H1 (cell line): Measurements from ENCODE around the gene COL1A1. TPM values are rescaled to one million over a fixed set of nuclear protein-coding genes. Genes with fewer than 3 reads are reported as not detected.

Experiments
- CTCF ChIA-PET: fragments of 300-600 bp; sonication (Branson Sonifier 250); formaldehyde crosslinking; loops from one replicate; lab custom pipeline; 2021; ENCODE audit not compliant: partially characterized antibody; lab: Charles Lee
- POLR2A ChIA-PET: fragments of 300-600 bp; sonication (Branson Sonifier 250); formaldehyde crosslinking; loops from one replicate; lab custom pipeline; 2021; ENCODE audit warnings: inconsistent platforms; ENCODE audit not compliant: partially characterized antibody; lab: Charles Lee
- DNase-seq, 2 experiments: peaks; one replicate each; pipeline versions ENCODE4 v3.0.0 to v3.0.0-alpha.2; 2010 to 2022; ENCODE audit warnings: low spot score in 2 of 2, low read depth in 1 of 2, mixed read lengths in 1 of 2
- FAIRE-seq: peaks from 2 replicates; lab custom pipeline; 2011; peaks lifted over from hg19 to GRCh38; lab: Jason Lieb, UNC
- H2AFZ ChIP-seq: 2 replicates; pipeline ENCODE4 v1.8.1; 2012; ENCODE audit warnings: low read length, inconsistent platforms
- H2AK5ac ChIP-seq: 2 replicates; pipeline ENCODE4 v1.6.1; 2013; ENCODE audit warnings: low read depth, low read length
- H2BK120ac ChIP-seq: replicated peaks from 2 replicates; pipeline ENCODE3; 2013; ENCODE audit warnings: low read depth, low read length, inconsistent platforms
- H2BK12ac ChIP-seq: 2 replicates; pipeline ENCODE4 v1.6.1; 2013; ENCODE audit warnings: low read depth, low read length
- H2BK15ac ChIP-seq: 2 replicates; pipeline ENCODE4 v1.6.1; 2013; ENCODE audit warnings: low read length
- H2BK20ac ChIP-seq: 2 replicates; pipeline ENCODE4 v1.6.1; 2013; ENCODE audit warnings: low read length
- H2BK5ac ChIP-seq: 2 replicates; pipeline ENCODE4 v1.6.1; 2013; ENCODE audit warnings: low read depth, low read length
- H3K14ac ChIP-seq: 2 replicates; pipeline ENCODE4 v1.6.1; 2013; ENCODE audit warnings: inconsistent platforms; ENCODE audit not compliant: insufficient read length
- H3K18ac ChIP-seq: 2 replicates; pipeline ENCODE4 v1.6.1; 2013; ENCODE audit warnings: low read length; ENCODE audit errors: extremely low read depth
- H3K23ac ChIP-seq: 2 replicates; pipeline ENCODE4 v1.6.1; 2013; ENCODE audit warnings: inconsistent platforms; ENCODE audit not compliant: insufficient read length
- H3K23me2 ChIP-seq: 2 replicates; pipeline ENCODE4 v1.6.1; 2013; ENCODE audit warnings: low read depth, low read length
- H3K27ac ChIP-seq: 2 replicates; pipeline ENCODE4 v1.6.1; 2011; ENCODE audit warnings: low read depth, low read length, inconsistent platforms
- H3K27me3 ChIP-seq, 4 experiments: replicated peaks in 1 of 4; 1 replicate in 1 of 4; 2 replicates in 3 of 4; pipeline versions ENCODE4 v1.6.1 to v1.8.1; 2011 to 2013; ENCODE audit warnings: low read length in 3 of 4, mild to moderate bottlenecking in 3 of 4, inconsistent platforms in 2 of 4, mixed read lengths in 2 of 4, moderate library complexity in 1 of 4; ENCODE audit not compliant: control insufficient read depth in 3 of 4, insufficient read depth in 3 of 4; ENCODE audit errors: extremely low read depth in 1 of 4
- H3K36me3 ChIP-seq, 4 experiments: 2 replicates each; pipeline versions ENCODE4 v1.6.1 to v1.8.1; 2011 to 2013; ENCODE audit warnings: mild to moderate bottlenecking in 4 of 4, low read length in 3 of 4, moderate library complexity in 2 of 4, control low read depth in 1 of 4, inconsistent platforms in 1 of 4; ENCODE audit not compliant: insufficient read depth in 4 of 4, control insufficient read depth in 2 of 4
- H3K4ac ChIP-seq: replicated peaks from 2 replicates; pipeline ENCODE3; 2013; ENCODE audit warnings: low read length, low read depth, mixed read lengths, inconsistent platforms; ENCODE audit not compliant: insufficient read length
- H3K4me1 ChIP-seq, 4 experiments: replicated peaks in 1 of 4; 1 replicate in 1 of 4; 2 replicates in 3 of 4; pipeline versions ENCODE4 v1.6.1 to v1.8.1; 2011 to 2013; ENCODE audit warnings: low read length in 3 of 4, inconsistent platforms in 2 of 4, mixed read lengths in 1 of 4; ENCODE audit not compliant: insufficient read depth in 4 of 4, control insufficient read depth in 3 of 4
- H3K4me2 ChIP-seq, 2 experiments: 2 replicates each; pipeline versions ENCODE4 v1.6.1 to v1.8.1; 2011 to 2013; ENCODE audit warnings: low read depth in 2 of 2, low read length in 2 of 2, control low read depth in 1 of 2, inconsistent platforms in 1 of 2, mild to moderate bottlenecking in 1 of 2; ENCODE audit not compliant: insufficient read depth in 1 of 2
- H3K4me3 ChIP-seq, 4 experiments: fragments of 200-600, 300-600 bp in 1 of 4; sonication (generic), shearing (Covaris generic), sonication (Bioruptor Twin) in 1 of 4; 2 replicates each; pipeline versions ENCODE4 v1.5.1 to v1.8.1; 2011 to 2016; ENCODE audit warnings: low read length in 4 of 4, low read depth in 3 of 4, control low read depth in 2 of 4, inconsistent platforms in 2 of 4, mild to moderate bottlenecking in 2 of 4, mixed read lengths in 1 of 4, moderate library complexity in 1 of 4; ENCODE audit not compliant: insufficient read depth in 2 of 4; ENCODE audit errors: extremely low read depth in 1 of 4
- H3K56ac ChIP-seq: replicated peaks from 2 replicates; pipeline ENCODE3; 2013; ENCODE audit warnings: low read depth, mild to moderate bottlenecking, mixed read lengths, low read length, inconsistent platforms; ENCODE audit not compliant: insufficient read length
- H3K79me1 ChIP-seq: 2 replicates; pipeline ENCODE4 v1.6.1; 2013; ENCODE audit warnings: low read depth, low read length, control low read depth
- H3K79me2 ChIP-seq, 2 experiments: 2 replicates each; pipeline versions ENCODE4 v1.6.1 to v1.8.1; 2012 to 2013; ENCODE audit warnings: low read length in 2 of 2, mild to moderate bottlenecking in 2 of 2, inconsistent platforms in 1 of 2; ENCODE audit not compliant: insufficient read depth in 2 of 2, control insufficient read depth in 1 of 2
- H3K9ac ChIP-seq, 4 experiments: replicated peaks in 1 of 4; 1 replicate in 1 of 4; 2 replicates in 3 of 4; pipeline versions ENCODE4 v1.6.1 to v1.8.1; 2011 to 2013; ENCODE audit warnings: low read depth in 3 of 4, low read length in 3 of 4, control low read depth in 2 of 4, mild to moderate bottlenecking in 2 of 4, moderate library complexity in 2 of 4, inconsistent platforms in 1 of 4; ENCODE audit errors: extremely low read depth in 1 of 4
- H3K9me3 ChIP-seq, 2 experiments: 2 replicates each; pipeline versions ENCODE4 v1.6.1 to v1.8.1; 2012 to 2013; ENCODE audit warnings: mild to moderate bottlenecking in 2 of 2, moderate library complexity in 2 of 2, control low read depth in 1 of 2, inconsistent platforms in 1 of 2, low read depth in 1 of 2, low read length in 1 of 2, mixed read lengths in 1 of 2; ENCODE audit not compliant: insufficient read depth in 2 of 2
- H4K20me1 ChIP-seq, 2 experiments: replicated peaks in 1 of 2; 2 replicates each; pipeline versions ENCODE3 to v1.8.1; 2011 to 2013; ENCODE audit warnings: inconsistent platforms in 2 of 2, low read length in 2 of 2, mild to moderate bottlenecking in 1 of 2; ENCODE audit not compliant: insufficient read depth in 2 of 2, control insufficient read depth in 1 of 2
- H4K5ac ChIP-seq: 2 replicates; pipeline ENCODE4 v1.6.1; 2013; ENCODE audit warnings: low read length, low read depth, mixed read lengths, inconsistent platforms; ENCODE audit not compliant: insufficient read length
- H4K8ac ChIP-seq: 2 replicates; pipeline ENCODE4 v1.8.0; 2013; ENCODE audit warnings: mild to moderate bottlenecking, moderate library complexity, low read length, inconsistent platforms; ENCODE audit not compliant: insufficient read depth; ENCODE audit errors: extremely low read depth
- H4K91ac ChIP-seq: replicated peaks from 2 replicates; pipeline ENCODE3; 2013; ENCODE audit warnings: low read length, mixed read lengths, inconsistent platforms; ENCODE audit not compliant: insufficient read length
- ASH2L ChIP-seq: fragments of 200-600, 300-600 bp; sonication (generic); IDR thresholded peaks from one replicate; pipeline ENCODE4 v1.7.1; 2017; ENCODE audit warnings: low read length
- CHD1 ChIP-seq: IDR thresholded peaks from 2 replicates; pipeline ENCODE4 v1.6.1; 2012; ENCODE audit warnings: low read depth, low read length, improper control_type of control experiment
- CHD2 ChIP-seq: IDR thresholded peaks from 2 replicates; pipeline ENCODE4 v1.6.1; 2012; ENCODE audit warnings: low read length, improper control_type of control experiment
- EGR1 ChIP-seq: IDR thresholded peaks from 2 replicates; pipeline ENCODE4 v1.6.1; 2011; ENCODE audit warnings: low read depth, low read length, borderline replicate concordance
- EP300 ChIP-seq, 2 experiments: IDR thresholded peaks; 1 replicate in 1 of 2; 2 replicates in 1 of 2; pipeline ENCODE4 v1.6.1; 2011 to 2012; ENCODE audit warnings: low read depth in 2 of 2, low read length in 2 of 2, mild to moderate bottlenecking in 2 of 2, borderline replicate concordance in 1 of 2, inconsistent platforms in 1 of 2, moderate library complexity in 1 of 2
- GTF2F1 ChIP-seq: IDR thresholded peaks from 2 replicates; pipeline ENCODE4 v1.6.1; 2012; ENCODE audit warnings: low read depth, low read length, improper control_type of control experiment, borderline replicate concordance
- KDM4A ChIP-seq: IDR thresholded peaks from one replicate; pipeline ENCODE4 v1.7.1; 2012; ENCODE audit warnings: low read depth, mild to moderate bottlenecking, moderate library complexity, low read length, inconsistent platforms; ENCODE audit not compliant: severe bottlenecking
- NRF1 ChIP-seq: IDR thresholded peaks from 2 replicates; pipeline ENCODE4 v1.6.1; 2011; ENCODE audit warnings: mild to moderate bottlenecking, low read depth, low read length, improper control_type of control experiment
- PHF8 ChIP-seq: fragments of 200-600 bp; sonication (generic); conservative IDR thresholded peaks from 2 replicates; pipeline ENCODE4 v1.7.1; 2012; ENCODE audit warnings: low read depth, mild to moderate bottlenecking, inconsistent platforms, low read length, moderate library complexity
- POLR2AphosphoS5 ChIP-seq: IDR thresholded peaks from 2 replicates; pipeline ENCODE4 v1.6.1; 2011; ENCODE audit warnings: low read depth, low read length
- SP4 ChIP-seq: IDR thresholded peaks from 2 replicates; pipeline ENCODE4 v1.6.1; 2012; ENCODE audit warnings: low read length, inconsistent platforms
- SUZ12 ChIP-seq: fragments of 200-600 bp; sonication (generic); IDR thresholded peaks from 2 replicates; pipeline ENCODE4 v1.6.1; 2012; ENCODE audit warnings: mild to moderate bottlenecking, inconsistent platforms, low read length, moderate library complexity, mixed read lengths
- WGBS, 2 experiments: shearing (Covaris generic) in 1 of 2; methylation state at CpG; one replicate each; pipeline versions ENCODE4 v1.1.6 to v1.1.7; 2013 to 2015; ENCODE audit warnings: low lambda C conversion rate in 2 of 2, mixed read lengths in 2 of 2, inconsistent platforms in 1 of 2, low coverage in 1 of 2, missing lambda C conversion rate in 1 of 2; ENCODE audit not compliant: insufficient replicate concordance in 2 of 2, insufficient coverage in 1 of 2, insufficient read length in 1 of 2; ENCODE audit errors: extremely low coverage in 1 of 2, missing lambda C conversion rate in 1 of 2; 5-methylcytosine and 5-hydroxymethylcytosine counted together
- polyA plus RNA-seq, 7 experiments: library from polyadenylated mRNA; depleted of rRNA in 3 of 7; stranded (reverse) in 5 of 7; unstranded in 2 of 7; fragments of >200 nt in 5 of 7; fragments of 200-250 nt in 2 of 7; gene quantifications; 1 replicate in 5 of 7; 2 replicates in 1 of 7; 4 replicates in 1 of 7; pipeline versions ENCODE4 v1.2.1 to v1.2.3, GENCODE V29; 2011 to 2013; ENCODE audit warnings: missing spikeins in 2 of 7, mixed read lengths in 2 of 7
- total RNA-seq: library from RNA; stranded (reverse); fragmentation: NEBNext Ultra II Directional; extraction: Animal tissue kit (Norgen Biotek cat#: 25700); gene quantifications from 2 replicates; pipeline ENCODE4 v1.2.1, GENCODE V29; 2021
- TF ChIP-seq, protein P1 (sequence below): IDR thresholded peaks from 2 replicates; pipeline ENCODE4 v1.6.1; 2012; ENCODE audit warnings: low read length, inconsistent platforms

Gene COL1A1
- total and polyA plus RNA-seq, 2 of the 8 experiments (the other 6 are each of a cell fraction or from before 2014, with no cell fraction given): 14.1 to 80.4 TPM

DNA sequence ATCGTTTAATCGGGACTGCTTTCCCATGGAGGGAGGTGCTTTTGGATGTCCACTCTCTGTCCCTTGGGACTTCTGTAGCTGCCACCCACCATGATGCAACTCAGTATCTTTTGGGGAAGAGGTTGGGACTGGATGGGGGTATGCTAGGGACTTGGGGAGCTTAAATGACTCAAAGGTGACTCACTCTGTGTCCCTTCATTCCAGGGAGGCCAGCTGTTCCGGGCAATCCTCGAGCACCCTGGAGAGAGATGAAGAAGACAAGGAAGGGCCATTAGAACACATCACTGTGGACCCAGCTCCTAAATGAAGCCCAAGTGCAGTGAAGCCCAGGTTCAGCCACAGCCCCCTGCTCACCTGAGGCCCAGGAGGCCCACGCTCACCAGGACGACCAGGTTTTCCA lies 4.6 kb downstream of the COL1A1 start:
- CTCF ChIA-PET: interaction anchor here (0.8 to 5.8 kb wide), 21 partner anchors 10 to 308 kb away, joined by 3 to 103 read pairs (median 8); partner anchors contain the start of gene TMEM92
- Histone ChIP-seq H3K4me3 (no peak overlapping the region), H3K23ac (no peak overlapping the region), H3K27me3 (peaks cover 0 to 11% (median 9%) of the 10 kb centered on the region in 4 experiments; a peak in 5 of 7 replicates), H3K4ac (no peak overlapping the region), H3K4me2 (no peak overlapping the region), H4K91ac (no peak overlapping the region), H2AK5ac (no peak overlapping the region), H2BK5ac (no peak overlapping the region), H3K56ac (no peak overlapping the region), H3K36me3 (peaks cover 11 to 49% (median 38%) of the 10 kb centered on the region in 4 experiments), H4K20me1 (peaks cover 0 to 4% of the 10 kb centered on the region in 2 experiments), H3K9me3 (no peaks in the 10 kb centered on the region), H3K23me2 (peaks cover 11% of the 10 kb centered on the region; the same call in 1 of the 2 replicates), H4K8ac (no peak overlapping the region), H2BK120ac (no peak overlapping the region), H2AFZ (no peak overlapping the region), H2BK15ac (no peak overlapping the region), H2BK12ac (no peak overlapping the region), H3K79me2 (no peaks in the 10 kb centered on the region), H3K14ac (no peak overlapping the region), H3K4me1 (peaks cover 0 to 5% (median 1%) of the 10 kb centered on the region in 4 experiments; a peak in 4 of 7 replicates), H3K18ac (no peak overlapping the region), H3K9ac (no peak overlapping the region), H3K27ac (no peak overlapping the region), H4K5ac (no peak overlapping the region), H2BK20ac (no peak overlapping the region), H3K79me1 (no peaks in the 10 kb centered on the region)
- FAIRE-seq (no peak), DNase-seq (no peak)
- 82% methylated on average over 6 of the region's 6 CpGs; no CpG with 5 or more reads in 1 of the 2 experiments for WGBS, 2 experiments
- POLR2A ChIA-PET: no interaction called here
- TF ChIP-seq, protein P1, sequence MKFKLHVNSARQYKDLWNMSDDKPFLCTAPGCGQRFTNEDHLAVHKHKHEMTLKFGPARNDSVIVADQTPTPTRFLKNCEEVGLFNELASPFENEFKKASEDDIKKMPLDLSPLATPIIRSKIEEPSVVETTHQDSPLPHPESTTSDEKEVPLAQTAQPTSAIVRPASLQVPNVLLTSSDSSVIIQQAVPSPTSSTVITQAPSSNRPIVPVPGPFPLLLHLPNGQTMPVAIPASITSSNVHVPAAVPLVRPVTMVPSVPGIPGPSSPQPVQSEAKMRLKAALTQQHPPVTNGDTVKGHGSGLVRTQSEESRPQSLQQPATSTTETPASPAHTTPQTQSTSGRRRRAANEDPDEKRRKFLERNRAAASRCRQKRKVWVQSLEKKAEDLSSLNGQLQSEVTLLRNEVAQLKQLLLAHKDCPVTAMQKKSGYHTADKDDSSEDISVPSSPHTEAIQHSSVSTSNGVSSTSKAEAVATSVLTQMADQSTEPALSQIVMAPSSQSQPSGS: no peak
- TF ChIP-seq PHF8: no peak
- no peak for TF ChIP-seq NRF1
- no peak for TF ChIP-seq EP300 (IDR thresholded peaks at IDR 0.05; ENCODE audit: borderline replicate concordance in 1 of 2, low read depth in 2 of 2, low read length in 2 of 2)
- no peak for TF ChIP-seq GTF2F1
- TF ChIP-seq CHD2: no peak
- no peak for TF ChIP-seq CHD1
- no peak for TF ChIP-seq ASH2L
- no peak for TF ChIP-seq POLR2AphosphoS5
- no peak for TF ChIP-seq EGR1
- TF ChIP-seq SUZ12: no peak
- no peak for TF ChIP-seq SP4
- TF ChIP-seq KDM4A: no peak
